HepG2 (cell line): ENCODE measurements around the gene RAPSN.

Experiments
- ARHGAP35 ChIP-seq: sonication (generic); formaldehyde crosslinking; IDR thresholded peaks from 2 replicates; pipeline ENCODE4 v1.9.0; 2022; ENCODE audit warnings: mild to moderate bottlenecking, inconsistent platforms, moderate library complexity, missing genetic modification reagents, borderline replicate concordance
- CTCF ChIP-seq: sonication (generic); formaldehyde crosslinking; IDR thresholded peaks from 2 replicates; pipeline ENCODE4 v1.5.0; 2020; ENCODE audit warnings: mild to moderate bottlenecking, missing genetic modification reagents, moderate library complexity
- ESRRA ChIP-seq: sonication (generic); formaldehyde crosslinking; IDR thresholded peaks from 2 replicates; pipeline ENCODE4 v1.5.1; 2020; ENCODE audit warnings: mild to moderate bottlenecking, low read depth, missing genetic modification reagents
- FOXA3 ChIP-seq: IDR thresholded peaks from 2 replicates; pipeline ENCODE4 v1.6.1; 2016; ENCODE audit warnings: missing genetic modification reagents, missing compliant biosample characterization
- HDAC2 ChIP-seq: sonication (generic); formaldehyde crosslinking; IDR thresholded peaks from 2 replicates; pipeline ENCODE4 v1.4.0; 2020; ENCODE audit warnings: missing genetic modification reagents
- HES4 ChIP-seq: sonication (generic); formaldehyde crosslinking; IDR thresholded peaks from 2 replicates; pipeline ENCODE4 v1.9.0; 2021; ENCODE audit warnings: mild to moderate bottlenecking, missing genetic modification reagents, borderline replicate concordance
- JUND ChIP-seq: sonication (generic); formaldehyde crosslinking; IDR thresholded peaks from 2 replicates; pipeline ENCODE4 v1.8.0; 2022; ENCODE audit warnings: mild to moderate bottlenecking, missing genetic modification reagents
- KLF16 ChIP-seq, 2 experiments: sonication (generic) in 1 of 2; formaldehyde crosslinking in 1 of 2; IDR thresholded peaks; 2 replicates each; pipeline versions ENCODE4 v1.6.1 to v1.8.0; 2016 to 2023; ENCODE audit warnings: missing genetic modification reagents in 2 of 2, missing compliant biosample characterization in 1 of 2
- MZF1 ChIP-seq: sonication (generic); formaldehyde crosslinking; IDR thresholded peaks from 2 replicates; pipeline ENCODE4 v1.8.1; 2023; ENCODE audit warnings: mild to moderate bottlenecking, missing genetic modification reagents, borderline replicate concordance
- NFRKB ChIP-seq: fragments of 450-650 bp; IDR thresholded peaks from 2 replicates; pipeline ENCODE4 v1.6.1; 2017
- POLR2AphosphoS2 ChIP-seq: IDR thresholded peaks from 2 replicates; pipeline ENCODE4 v1.6.1; 2011; ENCODE audit warnings: low read depth, low read length, improper control_type of control experiment
- ZHX2 ChIP-seq, 2 experiments: sonication (generic) in 1 of 2; formaldehyde crosslinking in 1 of 2; IDR thresholded peaks; 2 replicates each; pipeline versions ENCODE4 v1.6.1 to v1.9.0; 2014 to 2022; ENCODE audit warnings: antibody characterized with exemption in 1 of 2, borderline replicate concordance in 1 of 2, inconsistent platforms in 1 of 2, low read depth in 1 of 2, missing genetic modification reagents in 1 of 2

DNA sequence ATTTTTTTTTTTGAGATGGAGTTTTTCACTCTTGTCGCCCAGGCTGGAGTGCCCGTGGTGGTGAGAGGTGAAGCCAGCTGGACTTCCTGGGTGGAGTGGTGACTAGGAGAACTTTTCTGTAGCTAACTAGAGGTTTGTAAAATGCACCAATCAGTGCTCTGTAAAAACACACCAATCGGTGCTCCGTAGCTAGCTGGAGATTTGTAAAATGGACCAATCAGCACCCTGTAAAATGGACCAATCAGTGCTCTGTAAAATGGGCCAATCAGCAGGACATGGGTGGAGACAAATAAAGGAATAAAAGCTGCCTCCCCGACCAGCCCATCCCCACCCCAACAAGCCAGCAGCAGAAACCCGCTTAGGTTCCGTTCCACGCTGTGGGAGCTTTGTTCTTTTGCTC lies 4.4 kb upstream of the RAPSN start:
- TF ChIP-seq JUND (no peak), ZHX2 (IDR thresholded peaks at IDR 0.05; ENCODE audit: low read depth) (no peak), ZHX2 (CRISPR knock-in tag; IDR thresholded peaks at IDR 0.05; ENCODE audit: borderline replicate concordance) (no peak), CTCF (CRISPR knock-in tag) (no peak), NFRKB (no peak), KLF16 (CRISPR knock-in tag; IDR thresholded peaks at IDR 0.05) (no peak), MZF1 (CRISPR knock-in tag) (no peak), FOXA3 (CRISPR knock-in tag) (no peak), ARHGAP35 (CRISPR knock-in tag) (no peak), POLR2AphosphoS2 (no peak), HDAC2 (CRISPR knock-in tag) (no peak), HES4 (no peak), ESRRA (CRISPR knock-in tag) (no peak)
